Measurements from ENCODE around the gene CD109.

DNA sequence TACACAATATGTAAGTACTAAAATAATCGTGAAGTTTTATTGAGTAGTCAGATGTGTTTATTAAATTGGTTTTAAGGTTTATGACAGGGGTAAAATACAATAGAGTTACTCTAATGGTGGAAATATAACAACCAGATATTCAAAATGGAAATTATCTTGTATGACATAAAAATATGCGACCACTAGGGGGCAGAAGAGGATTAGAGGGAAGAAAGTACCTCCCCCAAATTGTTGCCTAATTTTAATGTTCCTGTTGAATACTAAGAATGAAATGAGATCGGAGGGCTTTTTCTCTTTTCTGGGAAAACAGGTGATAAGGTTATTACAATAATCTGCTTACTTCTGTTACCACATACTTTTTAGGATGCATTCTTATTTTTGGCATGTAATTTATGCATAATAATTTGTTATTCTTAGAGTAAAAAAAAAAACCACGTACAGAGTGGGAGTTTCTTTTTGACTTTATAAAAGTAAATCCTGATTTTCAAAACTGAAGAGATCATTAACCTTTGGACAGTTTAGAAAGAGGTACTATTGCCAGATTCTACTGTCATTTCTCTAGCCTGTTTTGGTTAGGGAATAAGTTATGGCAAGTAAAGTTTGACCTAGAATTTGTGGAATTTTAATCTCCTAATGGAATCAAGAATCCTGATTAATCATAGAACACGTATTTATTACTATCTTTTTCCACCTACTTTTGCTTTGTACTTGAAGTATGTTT is 159.2 kb downstream of the CD109 start:
- peak; percentile 76 for TF ChIP-seq CTCF (IDR thresholded peaks at IDR 0.05; ENCODE audit: poor library complexity)
- no peak for TF ChIP-seq EZH2phosphoT487 (IDR thresholded peaks at IDR 0.05; ENCODE audit: low read depth, severe bottlenecking, unreplicated experiment)
- TF ChIP-seq EZH2 (IDR thresholded peaks at IDR 0.05; ENCODE audit: borderline replicate concordance): no peak

All from hepatocyte (in vitro differentiated cells).